ENCODE measurements around the gene SPTBN1.

DNA sequence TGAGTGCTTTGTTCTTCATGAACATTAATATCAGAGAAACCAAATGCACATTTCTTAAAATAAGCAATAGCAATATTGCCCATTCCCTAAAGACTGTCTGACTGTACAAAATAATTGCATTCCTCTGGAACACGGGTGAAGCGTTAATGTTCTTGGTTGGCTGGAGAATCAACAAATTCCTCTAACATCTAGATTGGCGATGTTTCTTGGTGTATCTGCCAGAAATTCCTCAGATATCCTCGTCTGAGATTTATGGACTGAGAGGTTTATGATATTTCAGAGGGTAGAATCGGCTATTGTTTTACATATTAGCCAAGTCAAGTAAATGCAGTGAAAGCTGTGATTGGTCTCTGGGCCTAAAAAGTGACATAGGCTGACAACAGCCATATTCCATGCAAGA, 27.1 kb upstream of the SPTBN1 start:
- TF ChIP-seq GATA3 (IDR thresholded peaks at IDR 0.05; ENCODE audit: low read depth, low read length) (no peak), GATA2 (IDR thresholded peaks at IDR 0.05; ENCODE audit: low read depth, low read length) (no peak)

Data from SH-SY5Y (cell line).